A673 (cell line): ENCODE data around the gene HUS1. TPM values are rescaled to one million over a fixed set of nuclear protein-coding genes. Genes with fewer than 3 reads are reported as not detected.

ENCODE experiments used
- BruUV-seq: library from RNA; stranded (reverse); fragments of 400-500 nt; replicated peaks from 2 replicates; lab custom pipeline; 2021; lab: Mats Ljungman, UMichigan
- CTCF ChIA-PET: fragments of 300-600 bp; sonication (Branson Sonifier 250); formaldehyde crosslinking; loops from one replicate; lab custom pipeline; 2022; ENCODE audit warnings: antibody characterized with exemption; lab: Charles Lee
- POLR2A ChIA-PET: fragments of 300-600 bp; sonication (Branson Sonifier 250); formaldehyde crosslinking; loops from one replicate; lab custom pipeline; 2022; ENCODE audit warnings: antibody characterized with exemption; ENCODE audit not compliant: low non-redundant PET; lab: Charles Lee
- DNase-seq: peaks from one replicate; pipeline ENCODE4 v3.0.0-alpha.2; 2015; ENCODE audit warnings: low spot score
- H3K27ac ChIP-seq: fragments of 200-600 bp; sonication (generic); 2 replicates; pipeline ENCODE4 v1.5.1; 2016; ENCODE audit warnings: mixed run types, low read depth, mild to moderate bottlenecking, mixed read lengths, antibody characterized with exemption, low read length; ENCODE audit not compliant: poor library complexity, severe bottlenecking
- H3K27me3 ChIP-seq: fragments of 200-600 bp; sonication (generic); replicated peaks from 2 replicates; pipeline ENCODE4 v1.6.1; 2017; ENCODE audit warnings: mixed run types, low read depth, mild to moderate bottlenecking, mixed read lengths, antibody characterized with exemption, low read length; ENCODE audit not compliant: insufficient read depth, poor library complexity
- H3K36me3 ChIP-seq: fragments of 200-600 bp; sonication (generic); 2 replicates; pipeline ENCODE4 v1.6.1; 2016; ENCODE audit warnings: mixed run types, mild to moderate bottlenecking, mixed read lengths, antibody characterized with exemption, low read length; ENCODE audit not compliant: insufficient read depth, poor library complexity, severe bottlenecking
- H3K4me1 ChIP-seq: fragments of 200-600 bp; sonication (generic); 2 replicates; pipeline ENCODE4 v1.6.1; 2017; ENCODE audit warnings: mixed run types, mild to moderate bottlenecking, mixed read lengths, antibody characterized with exemption, low read length; ENCODE audit not compliant: insufficient read depth, poor library complexity, severe bottlenecking
- H3K4me3 ChIP-seq: fragments of 200-600 bp; sonication (generic); 2 replicates; pipeline ENCODE4 v1.5.1; 2016; ENCODE audit warnings: low read depth, mixed run types, mild to moderate bottlenecking, mixed read lengths, low read length; ENCODE audit not compliant: poor library complexity, severe bottlenecking
- H3K9me3 ChIP-seq: fragments of 200-600 bp; sonication (generic); 2 replicates; pipeline ENCODE4 v1.6.1; 2016; ENCODE audit warnings: mixed run types, low read depth, mild to moderate bottlenecking, mixed read lengths, antibody characterized with exemption, low read length; ENCODE audit not compliant: poor library complexity, severe bottlenecking
- EZH2 ChIP-seq: fragments of 200-600 bp; sonication (generic); IDR thresholded peaks from 2 replicates; pipeline ENCODE4 v1.6.1; 2017; ENCODE audit warnings: borderline replicate concordance, low read depth, mild to moderate bottlenecking, mixed read lengths, antibody characterized with exemption, low read length; ENCODE audit not compliant: poor library complexity, severe bottlenecking
- intact Hi-C: fragments of 100-400 bp; cut with micrococcal nuclease; formaldehyde crosslinking; loops from one replicate; pipeline ENCODE4 v1.10.0; 2022; ENCODE audit not compliant: unreplicated experiment
- total RNA-seq: library from RNA; stranded (reverse); gene quantifications from 2 replicates; pipeline ENCODE4 v1.2.3, GENCODE V29; 2021
- TF ChIP-seq, protein P1 (sequence below): fragments of 300-800, 200-600 bp; sonication (generic); conservative IDR thresholded peaks from 2 replicates; pipeline ENCODE4 v1.5.1; 2017; ENCODE audit warnings: low read depth, mild to moderate bottlenecking, antibody characterized with exemption, low read length, moderate library complexity, mixed read lengths

HUS1 gene
- total RNA-seq, 1 experiment from 2014 or later, result 53.3 TPM

DNA sequence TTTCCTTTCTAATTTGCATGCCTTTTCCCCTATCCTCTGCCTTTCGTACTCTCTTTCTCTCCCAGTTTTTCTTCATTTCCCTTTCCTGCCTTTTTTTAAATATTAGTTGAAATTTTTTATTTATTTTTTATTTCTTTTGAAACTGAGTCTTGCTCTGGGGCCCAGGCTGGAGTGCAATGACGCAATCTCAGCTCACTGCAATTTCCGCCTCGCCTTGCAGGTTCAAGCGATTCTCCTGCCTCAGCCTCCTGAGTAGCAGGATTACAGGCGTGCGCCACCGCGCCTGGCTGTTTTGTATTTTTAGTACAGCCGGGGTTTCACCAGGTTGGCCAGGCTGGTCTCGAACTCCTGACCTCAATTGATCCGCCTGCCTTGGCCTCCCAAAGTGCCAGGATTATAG is 20.0 kb upstream of the HUS1 start:
- H3K27me3 ChIP-seq, result no peaks in the 10 kb centered on the region
- H3K4me3 ChIP-seq, result no peak overlapping the region
- H3K4me1 ChIP-seq, result peaks cover 3% of the 10 kb centered on the region
- no peak overlapping the region for H3K27ac ChIP-seq
- intact Hi-C loops, result no loop called here
- BruUV-seq, result no TSS peak
- ChIA-PET POLR2A (no interaction called here), CTCF (no interaction called here)
- peaks cover 3% of the 10 kb centered on the region for H3K9me3 ChIP-seq
- H3K36me3 ChIP-seq, result no peaks in the 10 kb centered on the region
- TF ChIP-seq, protein P1, sequence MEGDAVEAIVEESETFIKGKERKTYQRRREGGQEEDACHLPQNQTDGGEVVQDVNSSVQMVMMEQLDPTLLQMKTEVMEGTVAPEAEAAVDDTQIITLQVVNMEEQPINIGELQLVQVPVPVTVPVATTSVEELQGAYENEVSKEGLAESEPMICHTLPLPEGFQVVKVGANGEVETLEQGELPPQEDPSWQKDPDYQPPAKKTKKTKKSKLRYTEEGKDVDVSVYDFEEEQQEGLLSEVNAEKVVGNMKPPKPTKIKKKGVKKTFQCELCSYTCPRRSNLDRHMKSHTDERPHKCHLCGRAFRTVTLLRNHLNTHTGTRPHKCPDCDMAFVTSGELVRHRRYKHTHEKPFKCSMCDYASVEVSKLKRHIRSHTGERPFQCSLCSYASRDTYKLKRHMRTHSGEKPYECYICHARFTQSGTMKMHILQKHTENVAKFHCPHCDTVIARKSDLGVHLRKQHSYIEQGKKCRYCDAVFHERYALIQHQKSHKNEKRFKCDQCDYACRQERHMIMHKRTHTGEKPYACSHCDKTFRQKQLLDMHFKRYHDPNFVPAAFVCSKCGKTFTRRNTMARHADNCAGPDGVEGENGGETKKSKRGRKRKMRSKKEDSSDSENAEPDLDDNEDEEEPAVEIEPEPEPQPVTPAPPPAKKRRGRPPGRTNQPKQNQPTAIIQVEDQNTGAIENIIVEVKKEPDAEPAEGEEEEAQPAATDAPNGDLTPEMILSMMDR, result no peak
- no peak for TF ChIP-seq EZH2
- DNase-seq, result no peak

DNA sequence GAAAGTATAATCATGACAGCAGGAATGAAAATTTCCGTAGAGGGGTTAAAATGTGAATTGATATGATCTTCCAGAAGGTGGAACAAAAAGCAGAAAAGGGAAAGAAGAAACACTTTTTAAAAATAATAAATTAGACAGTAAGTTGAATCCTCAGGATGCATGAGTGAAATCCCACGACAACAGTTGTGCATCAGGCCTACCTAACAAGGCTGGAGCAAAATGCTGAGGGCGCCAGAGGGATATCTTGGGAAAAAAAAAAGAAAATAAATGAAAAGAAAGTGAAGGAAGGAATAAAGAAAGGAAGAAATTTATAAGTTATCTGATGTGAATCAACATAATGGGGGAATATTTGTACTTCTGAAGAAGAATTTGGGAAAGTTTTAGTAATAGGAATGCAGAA is 13.0 kb upstream of the HUS1 start:
- Histone ChIP-seq H3K4me3 (peak overlapping the region; percentile 40), H3K27me3 (no peaks in the 10 kb centered on the region), H3K4me1 (no peaks in the 10 kb centered on the region), H3K36me3 (no peaks in the 10 kb centered on the region), H3K9me3 (no peaks in the 10 kb centered on the region), H3K27ac (no peak overlapping the region)
- BruUV-seq, result no TSS peak
- TF ChIP-seq, protein P1, result no peak
- intact Hi-C loops, result no loop called here
- DNase-seq, result no peak
- ChIA-PET CTCF (interaction anchor here (0.6 to 1.8 kb wide), 3 partner anchors 11 to 118 kb away, joined by 4 to 13 read pairs (median 7); no protein-coding TSS in a partner anchor), POLR2A (no interaction called here)

DNA sequence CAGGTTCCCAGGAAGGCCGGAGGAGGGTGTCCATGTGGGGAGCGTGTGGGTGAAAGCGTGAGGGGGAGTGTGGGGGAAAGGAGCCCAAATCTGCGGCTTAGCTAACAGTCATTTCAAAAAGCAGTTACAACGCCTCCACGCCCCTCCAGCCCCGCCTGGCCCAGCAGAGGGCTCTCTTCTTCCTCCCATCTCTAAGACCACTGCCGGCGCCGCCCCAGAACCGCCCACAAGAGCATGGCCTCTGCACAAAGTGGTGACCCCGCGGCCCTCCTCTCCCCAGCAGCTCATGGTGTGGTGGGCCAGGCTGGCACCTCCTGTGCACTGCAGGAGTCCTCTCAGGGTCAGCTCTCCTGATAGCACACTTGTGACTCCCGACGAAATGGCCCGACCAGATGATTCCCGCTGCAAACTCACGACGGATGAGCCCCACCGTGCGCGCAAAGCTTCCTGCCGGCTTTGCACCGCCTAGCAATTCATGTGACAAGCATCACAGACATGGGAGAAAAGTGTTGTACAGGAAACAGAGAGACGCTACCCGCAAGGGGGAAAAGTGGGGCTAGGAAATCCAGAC is 12.4 kb upstream of the HUS1 start:
- DNase-seq, result peak; percentile 84
- Histone ChIP-seq H3K27ac (no peak overlapping the region), H3K4me1 (no peaks in the 10 kb centered on the region), H3K27me3 (no peaks in the 10 kb centered on the region), H3K36me3 (no peaks in the 10 kb centered on the region), H3K9me3 (no peaks in the 10 kb centered on the region), H3K4me3 (peak overlapping the region; percentile 40)
- POLR2A ChIA-PET, result no interaction called here
- intact Hi-C loops, result loop anchor here (1.0 kb wide), 1 partner anchor 118 kb away; no protein-coding TSS in a partner anchor
- BruUV-seq, result no TSS peak
- CTCF ChIA-PET, result interaction anchor here (0.6 to 1.8 kb wide), 4 partner anchors 9 to 118 kb away, joined by 4 to 13 read pairs (median 6); no protein-coding TSS in a partner anchor
- TF ChIP-seq, protein P1, result peak; percentile 77
- TF ChIP-seq EZH2, result no peak
